BJ (cell line): Measurements from ENCODE around the gene LINS1. TPM values are rescaled to one million over a fixed set of nuclear protein-coding genes. Genes with fewer than 3 reads are reported as not detected.

Experiments
- CTCF ChIA-PET: fragments of 350-600 bp; formaldehyde crosslinking; extraction: SDS; loops from one replicate; lab custom pipeline; 2021; ENCODE audit warnings: antibody characterized with exemption, inconsistent platforms; lab: Yijun Ruan, JAX
- POLR2A ChIA-PET: fragments of 300-600 bp; sonication (Branson Sonifier 250); formaldehyde crosslinking; extraction: SDS; loops from one replicate; lab custom pipeline; 2021; ENCODE audit warnings: antibody characterized with exemption; lab: Charles Lee
- DNase-seq: peaks from one replicate; pipeline ENCODE4 v3.0.0-alpha.2; 2011; ENCODE audit warnings: low read depth
- H3K27me3 ChIP-seq: 2 replicates; pipeline ENCODE4 v1.6.0; 2011; ENCODE audit warnings: low read length; ENCODE audit not compliant: control insufficient read depth, insufficient read depth
- H3K36me3 ChIP-seq: 2 replicates; pipeline ENCODE4 v1.5.1; 2011; ENCODE audit warnings: low read length; ENCODE audit not compliant: control insufficient read depth, insufficient read depth
- H3K4me3 ChIP-seq: 2 replicates; pipeline ENCODE4 v1.5.1; 2011; ENCODE audit warnings: low read depth, mild to moderate bottlenecking, control low read depth, low read length
- CTCF ChIP-seq: IDR thresholded peaks from 2 replicates; pipeline ENCODE4 v1.5.1; 2011; ENCODE audit warnings: low read depth, mild to moderate bottlenecking, control low read depth, inconsistent platforms, low read length, moderate library complexity; ENCODE audit not compliant: insufficient read depth
- polyA plus RNA-seq: library from polyadenylated mRNA; depleted of rRNA; stranded (reverse); fragments of >200 nt; gene quantifications from 2 replicates; pipeline ENCODE4 v1.2.3, GENCODE V29; 2011; rRNA removed
- small RNA-seq: library from RNA; depleted of rRNA; stranded (forward); fragments of <200 nt; gene quantifications from one replicate; pipeline ENCODE3, GENCODE V24; 2012; ENCODE audit warnings: low replicate concordance, low read depth; ENCODE audit not compliant: insufficient read length

The LINS1 gene
- polyA plus RNA-seq, 1 experiment: 5.9 TPM

- Histone ChIP-seq H3K27me3 (no peaks in the 10 kb centered on the region), H3K36me3 (no peaks in the 10 kb centered on the region), H3K4me3 (no peak overlapping the region)
- POLR2A ChIA-PET: no interaction called here
- no peak for DNase-seq
- TF ChIP-seq CTCF: no peak
- CTCF ChIA-PET: no interaction called here
Observed at GRCh38 chr15:100517846-100518245, 84.1 kb downstream of the LINS1 start.

Small RNAs within 50 kb of the gene (small RNA-seq; reads per million reads assigned to genes)
- not detected for gene RF00019
- not detected for gene RNU6-181P
- gene RNU6-322P: not detected

Other genes starting within 250 kb of the LINS1 start
- not detected in 2 replicates for gene CERS3, start 73.2 kb downstream of the LINS1 start, polyA plus RNA-seq
- 11.2 and 12.2 TPM in 2 replicates for gene ASB7, start 405 bp upstream of the LINS1 start, polyA plus RNA-seq